ENCODE results near the gene AMBP.

- TF ChIP-seq CTCF (IDR thresholded peaks at IDR 0.05; ENCODE audit: low read depth, low read length), result no peak
- TF ChIP-seq EZH2phosphoT487 (IDR thresholded peaks at IDR 0.05; ENCODE audit: low read depth), result no peak
Observed at GRCh38 chr9:114081441-114082016, 3.4 kb upstream of the AMBP start.
